OCI-LY1 (cell line): Measurements from ENCODE around the gene LRMDA.

Source experiments
- H2AFZ ChIP-seq: fragments of 200-600 bp; sonication (generic), shearing (Covaris generic); 2 replicates; pipeline ENCODE4 v1.6.0; 2014; ENCODE audit warnings: antibody characterized with exemption, mild to moderate bottlenecking, low read length
- H3F3A ChIP-seq: fragments of 200-600 bp; sonication (generic), shearing (Covaris generic); 2 replicates; pipeline ENCODE4 v1.6.0; 2014; ENCODE audit warnings: mild to moderate bottlenecking, antibody characterized with exemption, low read length, moderate library complexity; ENCODE audit not compliant: insufficient read depth
- H3K27ac ChIP-seq: fragments of 200-600 bp; sonication (generic); 2 replicates; pipeline ENCODE4 v1.5.1; 2014; ENCODE audit warnings: low read length, mixed run types, mild to moderate bottlenecking, low read depth; ENCODE audit not compliant: poor library complexity, severe bottlenecking
- H3K27me3 ChIP-seq: fragments of 200-600 bp; sonication (generic); 2 replicates; pipeline ENCODE4 v1.6.0; 2014; ENCODE audit warnings: antibody characterized with exemption, mild to moderate bottlenecking, low read length, moderate library complexity; ENCODE audit not compliant: insufficient read depth
- H3K36me3 ChIP-seq: fragments of 200-600 bp; sonication (generic); 2 replicates; pipeline ENCODE4 v1.6.1; 2014; ENCODE audit warnings: mild to moderate bottlenecking, antibody characterized with exemption, low read length, moderate library complexity, mixed read lengths; ENCODE audit not compliant: insufficient read depth
- H3K4me1 ChIP-seq: fragments of 200-600 bp; sonication (generic); 2 replicates; pipeline ENCODE4 v1.5.1; 2014; ENCODE audit warnings: mild to moderate bottlenecking, low read length, moderate library complexity; ENCODE audit not compliant: insufficient read depth, severe bottlenecking
- H3K4me2 ChIP-seq: fragments of 200-600 bp; sonication (generic), shearing (Covaris generic); 2 replicates; pipeline ENCODE4 v1.6.1; 2014; ENCODE audit warnings: low read length
- H3K4me3 ChIP-seq: fragments of 200-600 bp; sonication (generic); 2 replicates; pipeline ENCODE4 v1.5.1; 2014; ENCODE audit warnings: low read length, low read depth, mild to moderate bottlenecking, mixed read lengths; ENCODE audit not compliant: poor library complexity, severe bottlenecking
- H3K79me2 ChIP-seq: fragments of 200-600 bp; shearing (Covaris generic); 2 replicates; pipeline ENCODE4 v1.6.1; 2016; ENCODE audit warnings: mixed run types, low read length, mixed read lengths; ENCODE audit not compliant: insufficient read depth
- H3K9ac ChIP-seq: fragments of 200-600 bp; sonication (generic), shearing (Covaris generic); 2 replicates; pipeline ENCODE4 v1.6.1; 2014; ENCODE audit warnings: mild to moderate bottlenecking, low read length, mixed read lengths
- H3K9me2 ChIP-seq: fragments of 200-600 bp; sonication (generic), shearing (Covaris generic); 2 replicates; pipeline ENCODE4 v1.6.1; 2014; ENCODE audit warnings: low read depth, mild to moderate bottlenecking, low read length, mixed read lengths
- H3K9me3 ChIP-seq: fragments of 200-600 bp; shearing (Covaris generic); 2 replicates; pipeline ENCODE4 v1.6.1; 2014; ENCODE audit warnings: low read length, mixed read lengths
- H4K20me1 ChIP-seq: fragments of 200-600 bp; sonication (generic), shearing (Covaris generic); 2 replicates; pipeline ENCODE4 v1.6.0; 2016; ENCODE audit warnings: mild to moderate bottlenecking, low read length; ENCODE audit not compliant: insufficient read depth
- CTCF ChIP-seq: fragments of 200-600 bp; sonication (generic), shearing (Covaris generic); IDR thresholded peaks from 2 replicates; pipeline ENCODE4 v1.5.1; 2017; ENCODE audit warnings: mild to moderate bottlenecking, antibody characterized with exemption, low read length, moderate library complexity, mixed read lengths
- EZH2 ChIP-seq: fragments of 200-600 bp; sonication (generic), shearing (Covaris generic); IDR thresholded peaks from 2 replicates; pipeline ENCODE4 v1.8.0; 2017; ENCODE audit warnings: borderline replicate concordance, mixed run types, mild to moderate bottlenecking, antibody characterized with exemption, low read length, moderate library complexity, mixed read lengths

The LRMDA gene

DNA sequence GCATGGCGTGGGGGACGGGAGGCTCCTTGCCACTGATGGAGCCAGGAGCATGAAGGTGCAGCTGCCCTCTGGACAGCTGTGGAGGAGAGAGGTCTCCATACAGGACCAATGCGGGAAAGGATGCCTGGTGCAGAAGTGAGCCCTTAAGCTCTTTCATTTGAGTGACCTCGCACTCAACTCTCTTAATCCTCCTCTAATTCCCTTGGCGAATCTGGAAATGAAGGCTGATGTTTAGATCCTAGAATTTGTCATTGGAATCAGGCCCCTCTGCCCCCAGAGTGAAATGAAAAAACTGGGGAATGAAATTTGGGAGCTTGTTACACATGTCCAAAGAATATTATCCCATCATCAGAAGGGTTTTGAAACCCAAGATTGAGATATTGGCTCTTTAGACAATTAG, 639.5 kb downstream of the LRMDA start:
- Histone ChIP-seq H3K9ac (no peak overlapping the region), H3K27ac (no peak overlapping the region), H3K4me2 (no peak overlapping the region), H3F3A (no peaks in the 10 kb centered on the region), H4K20me1 (no peaks in the 10 kb centered on the region), H3K9me3 (no peaks in the 10 kb centered on the region), H3K36me3 (no peaks in the 10 kb centered on the region), H3K4me1 (no peaks in the 10 kb centered on the region), H2AFZ (no peak overlapping the region), H3K4me3 (no peak overlapping the region), H3K27me3 (no peaks in the 10 kb centered on the region), H3K9me2 (no peaks in the 10 kb centered on the region), H3K79me2 (no peaks in the 10 kb centered on the region)
- no peak for TF ChIP-seq EZH2
- no peak for TF ChIP-seq CTCF

- no peak overlapping the region for H3K9ac ChIP-seq
- no peaks in the 10 kb centered on the region for H3K9me3 ChIP-seq
- no peaks in the 10 kb centered on the region for H3K4me1 ChIP-seq
- no peak overlapping the region for H3K4me3 ChIP-seq
- no peaks in the 10 kb centered on the region for H3F3A ChIP-seq
- H3K79me2 ChIP-seq = no peaks in the 10 kb centered on the region
- no peaks in the 10 kb centered on the region for H3K27me3 ChIP-seq
- H3K36me3 ChIP-seq = no peaks in the 10 kb centered on the region
- no peaks in the 10 kb centered on the region for H4K20me1 ChIP-seq
- H2AFZ ChIP-seq = no peak overlapping the region
- H3K9me2 ChIP-seq = no peaks in the 10 kb centered on the region
- H3K4me2 ChIP-seq = no peak overlapping the region
- H3K27ac ChIP-seq = no peak overlapping the region
- no peak for TF ChIP-seq CTCF
- TF ChIP-seq EZH2 = no peak
These were observed 640.4 kb downstream of the LRMDA start for GRCh38 chr10:76071653-76072365.

DNA sequence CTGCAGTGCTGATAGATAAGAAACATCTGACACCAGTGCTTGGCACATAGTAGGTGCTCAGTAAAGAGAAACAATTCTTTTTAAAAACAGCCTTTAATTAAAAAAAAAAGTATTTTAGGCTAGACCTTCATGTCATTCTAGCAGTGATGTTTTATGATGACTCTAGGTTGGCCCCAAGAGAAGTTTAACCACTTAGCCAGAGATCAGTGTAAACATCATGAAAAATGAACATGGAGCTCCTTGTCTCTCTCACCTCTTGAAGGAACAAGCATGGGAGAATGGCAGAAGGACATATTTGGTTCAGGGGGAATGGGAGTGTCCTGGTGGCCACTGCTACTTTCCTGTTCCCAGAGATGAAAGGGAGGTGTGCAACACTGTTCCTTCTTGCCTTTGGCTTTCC, 641.0 kb downstream of the LRMDA start:
- Histone ChIP-seq H3F3A (no peaks in the 10 kb centered on the region), H3K27ac (no peak overlapping the region), H3K4me3 (no peak overlapping the region), H2AFZ (no peak overlapping the region), H3K79me2 (no peaks in the 10 kb centered on the region), H3K9me2 (no peaks in the 10 kb centered on the region), H3K9ac (no peak overlapping the region), H3K36me3 (no peaks in the 10 kb centered on the region), H3K9me3 (no peaks in the 10 kb centered on the region), H4K20me1 (no peaks in the 10 kb centered on the region), H3K4me1 (no peaks in the 10 kb centered on the region), H3K4me2 (no peak overlapping the region), H3K27me3 (no peaks in the 10 kb centered on the region)
- no peak for TF ChIP-seq CTCF
- no peak for TF ChIP-seq EZH2
